ENCODE measurements around the gene MSLN.

DNA sequence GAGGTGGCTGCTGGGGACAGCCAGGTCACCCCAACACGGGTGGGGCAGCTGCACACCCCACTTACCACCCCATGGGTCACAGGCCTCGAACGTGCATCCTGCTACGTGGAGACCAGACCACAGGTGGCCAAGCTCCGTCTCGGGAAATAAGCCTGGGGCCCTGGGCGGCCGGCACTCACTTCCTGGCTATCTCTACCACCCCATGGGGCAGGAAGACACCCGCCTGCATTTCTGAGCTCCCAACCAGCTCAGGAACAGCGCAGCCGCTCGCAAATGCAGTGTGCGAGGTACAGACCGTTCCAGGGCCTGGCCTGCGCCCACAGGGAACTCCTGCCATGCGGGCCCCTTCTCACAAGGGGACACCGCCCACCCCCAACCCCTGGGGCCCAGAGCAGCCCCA lies 44.9 kb downstream of the MSLN start:
- TF ChIP-seq CTCF (IDR thresholded peaks at IDR 0.05; ENCODE audit: low read depth, low read length) (no peak), POLR2A (IDR thresholded peaks at IDR 0.05; ENCODE audit: extremely low read depth, insufficient read length) (no peak), MYC (IDR thresholded peaks at IDR 0.05; ENCODE audit: low read depth, low read length) (no peak)
- TF ChIP-seq, protein P1, sequence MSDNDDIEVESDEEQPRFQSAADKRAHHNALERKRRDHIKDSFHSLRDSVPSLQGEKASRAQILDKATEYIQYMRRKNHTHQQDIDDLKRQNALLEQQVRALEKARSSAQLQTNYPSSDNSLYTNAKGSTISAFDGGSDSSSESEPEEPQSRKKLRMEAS (IDR thresholded peaks at IDR 0.05; ENCODE audit: low read depth, low read length): no peak

Data from NB4 (cell line).